OCI-LY7 (cell line): Measurements from ENCODE around the gene CACTIN. TPM values are rescaled to one million over a fixed set of nuclear protein-coding genes. Genes with fewer than 3 reads are reported as not detected.

Experiments
- BruUV-seq: library from RNA; stranded (reverse); fragments of 400-500 nt; replicated peaks from 2 replicates; lab custom pipeline; 2021; lab: Mats Ljungman, UMichigan
- CTCF ChIA-PET: fragments of 300-600 bp; sonication (Branson Sonifier 250); formaldehyde crosslinking; loops from one replicate; lab custom pipeline; 2022; ENCODE audit warnings: antibody characterized with exemption; ENCODE audit not compliant: unreplicated experiment; lab: Charles Lee
- POLR2A ChIA-PET: fragments of 300-600 bp; sonication (Branson Sonifier 250); formaldehyde crosslinking; loops from one replicate; lab custom pipeline; 2022; ENCODE audit warnings: antibody characterized with exemption; lab: Charles Lee
- DNase-seq: peaks from one replicate; pipeline ENCODE4 v3.0.0-alpha.2; 2015; ENCODE audit warnings: low spot score
- H2AFZ ChIP-seq: fragments of 200-600 bp; sonication (generic), shearing (Covaris generic); 2 replicates; pipeline ENCODE4 v1.6.1; 2014; ENCODE audit warnings: mild to moderate bottlenecking, antibody characterized with exemption, low read length, moderate library complexity
- H3K27ac ChIP-seq: fragments of 200-600 bp; sonication (generic); 2 replicates; pipeline ENCODE4 v1.5.1; 2014; ENCODE audit warnings: mixed run types, low read depth, mild to moderate bottlenecking, moderate library complexity, low read length, inconsistent platforms; ENCODE audit not compliant: poor library complexity, severe bottlenecking
- H3K36me3 ChIP-seq: fragments of 200-600 bp; sonication (generic); 2 replicates; pipeline ENCODE4 v1.6.1; 2014; ENCODE audit warnings: mild to moderate bottlenecking, antibody characterized with exemption, low read length, moderate library complexity, mixed read lengths; ENCODE audit not compliant: insufficient read depth
- H3K4me1 ChIP-seq: fragments of 200-600 bp; sonication (generic); 2 replicates; pipeline ENCODE4 v1.5.1; 2014; ENCODE audit warnings: mild to moderate bottlenecking, low read length; ENCODE audit not compliant: insufficient read depth, poor library complexity, severe bottlenecking
- H3K4me2 ChIP-seq: fragments of 200-600 bp; sonication (generic); 2 replicates; pipeline ENCODE4 v1.6.1; 2014; ENCODE audit warnings: mild to moderate bottlenecking, low read length
- H3K4me3 ChIP-seq: fragments of 200-600 bp; sonication (generic); 2 replicates; pipeline ENCODE4 v1.5.1; 2014; ENCODE audit warnings: mild to moderate bottlenecking, low read depth, low read length; ENCODE audit not compliant: poor library complexity, severe bottlenecking
- H3K79me2 ChIP-seq: fragments of 200-600 bp; sonication (generic); 2 replicates; pipeline ENCODE4 v1.6.1; 2016; ENCODE audit warnings: low read depth, mild to moderate bottlenecking, low read length, moderate library complexity, mixed read lengths; ENCODE audit not compliant: insufficient read depth
- H3K9me2 ChIP-seq: fragments of 200-600 bp; sonication (generic); 2 replicates; pipeline ENCODE4 v1.6.1; 2016; ENCODE audit warnings: mild to moderate bottlenecking, low read length, mixed read lengths; ENCODE audit not compliant: insufficient read depth
- H3K9me3 ChIP-seq: fragments of 200-600 bp; sonication (generic); 2 replicates; pipeline ENCODE4 v1.6.1; 2014; ENCODE audit warnings: mild to moderate bottlenecking, mixed run types, low read length, mixed read lengths
- H4K20me1 ChIP-seq: fragments of 200-600 bp; sonication (generic); 2 replicates; pipeline ENCODE4 v1.6.1; 2014; ENCODE audit warnings: mild to moderate bottlenecking, antibody characterized with exemption, low read length, moderate library complexity, mixed read lengths; ENCODE audit not compliant: insufficient read depth
- EZH2phosphoT487 ChIP-seq: fragments of 200-600 bp; sonication (generic); IDR thresholded peaks from 2 replicates; pipeline ENCODE4 v1.6.1; 2018; ENCODE audit warnings: low read depth, borderline replicate concordance, mild to moderate bottlenecking, mixed run types, antibody characterized with exemption, low read length, moderate library complexity, mixed read lengths
- intact Hi-C: fragments of 100-400 bp; cut with micrococcal nuclease; formaldehyde crosslinking; loops from one replicate; pipeline ENCODE4 v1.10.0; 2022; ENCODE audit not compliant: unreplicated experiment
- total RNA-seq, 2 experiments: library from RNA; depleted of rRNA in 1 of 2; stranded (reverse); fragments of >200 nt in 1 of 2; shearing (Covaris generic) in 1 of 2; gene quantifications; 2 replicates each; pipeline ENCODE4 v1.2.3, GENCODE V29; 2014 to 2022
- TF ChIP-seq, protein P1 (sequence below): fragments of 200-600 bp; sonication (generic); conservative IDR thresholded peaks from 2 replicates; pipeline ENCODE4 v1.5.1; 2014; ENCODE audit warnings: mild to moderate bottlenecking, antibody characterized with exemption, low read length, moderate library complexity, mixed read lengths

The CACTIN gene
- total RNA-seq, 2 experiments from 2014 or later, result 34.2 to 35.9 TPM

DNA sequence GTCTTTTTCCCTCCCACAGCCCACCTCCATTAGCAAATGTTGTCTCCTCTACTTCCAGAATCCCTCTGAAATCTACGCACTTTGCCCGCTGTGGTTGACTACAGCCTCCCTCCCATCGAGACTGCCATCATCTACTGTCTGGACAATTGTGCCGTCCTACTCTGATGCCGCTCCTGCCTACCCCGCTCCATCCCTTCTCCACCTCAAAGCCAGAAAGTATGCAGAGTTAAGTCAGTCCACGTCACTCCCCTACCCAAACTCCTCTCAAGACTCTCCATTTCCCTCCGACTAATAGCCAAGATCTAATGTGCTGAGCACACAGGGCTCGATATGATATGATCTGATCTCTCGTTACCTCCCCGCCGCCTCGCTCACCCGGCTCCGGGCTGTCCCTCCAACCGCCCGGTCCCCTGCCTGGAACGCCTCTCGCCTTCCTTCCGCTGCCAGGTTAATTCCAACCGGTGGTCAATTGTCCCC is 556 bp downstream of the CACTIN start:
- ChIA-PET POLR2A (no interaction called here), CTCF (no interaction called here)
- DNase-seq, result no peak
- Histone ChIP-seq H3K79me2 (peaks cover 21% of the 10 kb centered on the region), H3K4me3 (peak overlapping the region; percentile 100), H3K4me2 (peak overlapping the region; percentile 88), H4K20me1 (0 out of 2 replicates have a peak, but pooled peaks cover 11% of the 10 kb centered on the region), H3K4me1 (peaks cover 18% of the 10 kb centered on the region), H2AFZ (peak overlapping the region; percentile 63; the same call in 1 of the 2 replicates), H3K9me2 (no peaks in the 10 kb centered on the region), H3K36me3 (peaks cover 17% of the 10 kb centered on the region), H3K9me3 (no peaks in the 10 kb centered on the region), H3K27ac (peak overlapping the region; percentile 56)
- BruUV-seq, result no TSS peak
- TF ChIP-seq EZH2phosphoT487, result no peak
- TF ChIP-seq, protein P1, sequence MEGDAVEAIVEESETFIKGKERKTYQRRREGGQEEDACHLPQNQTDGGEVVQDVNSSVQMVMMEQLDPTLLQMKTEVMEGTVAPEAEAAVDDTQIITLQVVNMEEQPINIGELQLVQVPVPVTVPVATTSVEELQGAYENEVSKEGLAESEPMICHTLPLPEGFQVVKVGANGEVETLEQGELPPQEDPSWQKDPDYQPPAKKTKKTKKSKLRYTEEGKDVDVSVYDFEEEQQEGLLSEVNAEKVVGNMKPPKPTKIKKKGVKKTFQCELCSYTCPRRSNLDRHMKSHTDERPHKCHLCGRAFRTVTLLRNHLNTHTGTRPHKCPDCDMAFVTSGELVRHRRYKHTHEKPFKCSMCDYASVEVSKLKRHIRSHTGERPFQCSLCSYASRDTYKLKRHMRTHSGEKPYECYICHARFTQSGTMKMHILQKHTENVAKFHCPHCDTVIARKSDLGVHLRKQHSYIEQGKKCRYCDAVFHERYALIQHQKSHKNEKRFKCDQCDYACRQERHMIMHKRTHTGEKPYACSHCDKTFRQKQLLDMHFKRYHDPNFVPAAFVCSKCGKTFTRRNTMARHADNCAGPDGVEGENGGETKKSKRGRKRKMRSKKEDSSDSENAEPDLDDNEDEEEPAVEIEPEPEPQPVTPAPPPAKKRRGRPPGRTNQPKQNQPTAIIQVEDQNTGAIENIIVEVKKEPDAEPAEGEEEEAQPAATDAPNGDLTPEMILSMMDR, result no peak
- intact Hi-C loops, result loop anchor here (2.0 to 5.0 kb wide), 2 partner anchors 121 to 136 kb away; partner anchors contain the start of genes APBA3 and MRPL54

GRCh38 chr19:3623716-3624115 is 2.9 kb downstream of the CACTIN start:
- BruUV-seq, result no TSS peak
- CTCF ChIA-PET, result no interaction called here
- Histone ChIP-seq H3K4me1 (peaks cover 18% of the 10 kb centered on the region), H3K4me2 (no peak overlapping the region), H2AFZ (no peak overlapping the region), H3K36me3 (peaks cover 29% of the 10 kb centered on the region), H4K20me1 (0 out of 2 replicates have a peak, but pooled peaks cover 11% of the 10 kb centered on the region), H3K79me2 (peaks cover 21% of the 10 kb centered on the region), H3K9me3 (no peaks in the 10 kb centered on the region), H3K9me2 (no peaks in the 10 kb centered on the region), H3K27ac (no peak overlapping the region), H3K4me3 (no peak overlapping the region)
- intact Hi-C loops, result no loop called here
- TF ChIP-seq, protein P1, result no peak
- TF ChIP-seq EZH2phosphoT487, result no peak
- POLR2A ChIA-PET, result no interaction called here
- no peak for DNase-seq

GRCh38 chr19:3622224-3622623 is 4.4 kb downstream of the CACTIN start:
- POLR2A ChIA-PET, result interaction anchor here (0.7 kb wide), 1 partner anchor 141 kb away, joined by 3 read pairs; no protein-coding TSS in a partner anchor

More at GRCh38 chr19:3622224-3622623, 4.4 kb downstream of the CACTIN start:
- no peaks in the 10 kb centered on the region for H3K9me2 ChIP-seq
- no peaks in the 10 kb centered on the region for H3K9me3 ChIP-seq
- H3K4me2 ChIP-seq, result no peak overlapping the region
- CTCF ChIA-PET, result interaction anchor here (0.6 kb wide), 2 partner anchors 31 to 78 kb away, joined by 3 to 4 read pairs; no protein-coding TSS in a partner anchor
- 0 out of 2 replicates have a peak, but pooled peaks cover 11% of the 10 kb centered on the region for H4K20me1 ChIP-seq
- H3K27ac ChIP-seq, result no peak overlapping the region
- peaks cover 21% of the 10 kb centered on the region for H3K79me2 ChIP-seq
- BruUV-seq, result no TSS peak
- TF ChIP-seq, protein P1, result no peak
- TF ChIP-seq EZH2phosphoT487, result no peak
- no peak overlapping the region for H3K4me3 ChIP-seq
- no peak for DNase-seq
- no peak overlapping the region for H2AFZ ChIP-seq
- peaks cover 40% of the 10 kb centered on the region for H3K36me3 ChIP-seq
- H3K4me1 ChIP-seq, result peaks cover 15% of the 10 kb centered on the region
- intact Hi-C loops, result no loop called here
